ENCODE measurements around the gene MPG.
"Not testable (repeated sequence)": the region's sequence is repeated elsewhere in the genome, so short reads cannot be mapped to it uniquely, and the experiment has no call there.

Gene MPG

GRCh38 chr16:122361-122760 is 44.3 kb downstream of the MPG start:
- POLR2A ChIA-PET (ENCODE audit: low non-redundant PET) = no interaction called here
- H3K27ac ChIP-seq = no peak overlapping the region
- no peak for TF ChIP-seq CTCF (conservative IDR thresholded peaks at IDR 0.05; ENCODE audit: low read depth)
- DNase-seq (ENCODE audit: low spot score) = no peak
- CTCF ChIA-PET = interaction anchor here (0.7 kb wide), 1 partner anchor 9 kb away, joined by 3 read pairs; no protein-coding TSS in a partner anchor

GRCh38 chr16:123558-124350 is 45.7 kb downstream of the MPG start:
- DNase-seq (ENCODE audit: low spot score); H3K27ac ChIP-seq; POLR2A ChIA-PET (ENCODE audit: low non-redundant PET); CTCF ChIA-PET: not testable (repeated sequence)

GRCh38 chr16:125011-125410 is 47.0 kb downstream of the MPG start:
- CTCF ChIA-PET = interaction anchor here (0.9 to 1.2 kb wide), 2 partner anchors 9 to 28 kb away, joined by 3 to 4 read pairs; no protein-coding TSS in a partner anchor
- POLR2A ChIA-PET (ENCODE audit: low non-redundant PET) = no interaction called here
- no peak overlapping the region for H3K27ac ChIP-seq
- no peak for DNase-seq (ENCODE audit: low spot score)
- TF ChIP-seq CTCF (conservative IDR thresholded peaks at IDR 0.05; ENCODE audit: low read depth) = no peak

GRCh38 chr16:129075-129474 is 51.0 kb downstream of the MPG start:
- POLR2A ChIA-PET (ENCODE audit: low non-redundant PET) = no interaction called here
- DNase-seq (ENCODE audit: low spot score) = no peak
- no peak overlapping the region for H3K27ac ChIP-seq
- CTCF ChIA-PET = interaction anchor here (0.6 to 1.0 kb wide), 3 partner anchors 63 to 233 kb away, joined by 3 to 4 read pairs (median 3); no protein-coding TSS in a partner anchor
- no peak for TF ChIP-seq CTCF (conservative IDR thresholded peaks at IDR 0.05; ENCODE audit: low read depth)

GRCh38 chr16:130533-131173 is 52.6 kb downstream of the MPG start:
- H3K27ac ChIP-seq = no peak overlapping the region
- POLR2A ChIA-PET (ENCODE audit: low non-redundant PET) = no interaction called here

GRCh38 chr16:132120-132519 is 54.1 kb downstream of the MPG start:
- POLR2A ChIA-PET (ENCODE audit: low non-redundant PET) = interaction anchor here (0.6 kb wide), 1 partner anchor 36 kb away, joined by 3 read pairs; no protein-coding TSS in a partner anchor
- no peak for TF ChIP-seq CTCF (conservative IDR thresholded peaks at IDR 0.05; ENCODE audit: low read depth)
- no peak for DNase-seq (ENCODE audit: low spot score)
- no peak overlapping the region for H3K27ac ChIP-seq
- CTCF ChIA-PET = interaction anchor here (0.6 kb wide), 2 partner anchors 24 to 36 kb away, joined by 3 read pairs; no protein-coding TSS in a partner anchor

More at GRCh38 chr16:130533-131173, 52.6 kb downstream of the MPG start:
- DNase-seq (ENCODE audit: low spot score) = no peak
- CTCF ChIA-PET = interaction anchor here (0.6 to 0.8 kb wide), 2 partner anchors 8 to 24 kb away, joined by 3 read pairs; no protein-coding TSS in a partner anchor
- no peak for TF ChIP-seq CTCF (conservative IDR thresholded peaks at IDR 0.05; ENCODE audit: low read depth)

Data from RWPE1 (cell line).